Hippocampal formation (tissue), 2 donors: ENCODE measurements around the gene YBX2.

Source experiments
- DNase-seq, 2 donors: peaks; one replicate each; lab custom pipeline; 2025; lab: John Stamatoyannopoulos, UW

The YBX2 gene

GRCh38 chr17:7322520-7323194 is 28.2 kb upstream of the YBX2 start:
- DNase-seq: no peak

GRCh38 chr17:7321466-7321865 is 27.0 kb upstream of the YBX2 start:
- no peak for DNase-seq

GRCh38 chr17:7318121-7318860 is 23.9 kb upstream of the YBX2 start:
- no peak for DNase-seq

- no peak for DNase-seq
These were observed 22.8 kb upstream of the YBX2 start for GRCh38 chr17:7317161-7317803.

GRCh38 chr17:7315570-7316235 is 21.3 kb upstream of the YBX2 start:
- no peak for DNase-seq

- peak; percentile 68 to 86 for DNase-seq
These were observed 20.5 kb upstream of the YBX2 start, which contains the start of gene GPS2 for GRCh38 chr17:7314719-7315569. TSS of gene GPS2 (minus strand) at chr17:7315360. CDS start at chr17:7315052, 308 bp downstream.

GRCh38 chr17:7313890-7314718 is 19.7 kb upstream of the YBX2 start:
- DNase-seq: no peak

- no peak for DNase-seq
These were observed 18.9 kb upstream of the YBX2 start for GRCh38 chr17:7313088-7313889.

GRCh38 chr17:7312432-7313087 is 18.1 kb upstream of the YBX2 start:
- no peak for DNase-seq

GRCh38 chr17:7311110-7311705 is 16.8 kb upstream of the YBX2 start:
- no peak for DNase-seq

GRCh38 chr17:7309628-7310027 is 15.2 kb upstream of the YBX2 start:
- no peak for DNase-seq

- peak; percentile 25 to 28 for DNase-seq
These were observed 14.4 kb upstream of the YBX2 start for GRCh38 chr17:7308625-7309433.

- DNase-seq: no peak
These were observed 13.5 kb upstream of the YBX2 start for GRCh38 chr17:7307686-7308624.

- peak; percentile 99 for DNase-seq
These were observed 12.7 kb upstream of the YBX2 start, which contains the start of gene EIF5A for GRCh38 chr17:7306911-7307685. TSS of gene EIF5A (plus strand) at chr17:7307628. CDS start at chr17:7309636, 2,008 bp downstream.

GRCh38 chr17:7304179-7304578 is 9.7 kb upstream of the YBX2 start:
- DNase-seq: no peak
